ENCODE measurements around the gene MRE11.

- TF ChIP-seq POLR2AphosphoS5 (IDR thresholded peaks at IDR 0.05; ENCODE audit: low read depth, low read length) (no peak), CTCF (IDR thresholded peaks at IDR 0.05) (no peak), RAD21 (IDR thresholded peaks at IDR 0.05; ENCODE audit: low read length) (no peak), JUND (IDR thresholded peaks at IDR 0.05) (no peak), CHD2 (IDR thresholded peaks at IDR 0.05; ENCODE audit: low read length, partially characterized antibody) (no peak), SMC3 (IDR thresholded peaks at IDR 0.05; ENCODE audit: low read depth, low read length) (no peak), MAX (IDR thresholded peaks at IDR 0.05; ENCODE audit: low read depth) (no peak), USF1 (IDR thresholded peaks at IDR 0.05; ENCODE audit: borderline replicate concordance, low read depth) (no peak), YY1 (IDR thresholded peaks at IDR 0.05; ENCODE audit: low read depth) (no peak), REST (IDR thresholded peaks at IDR 0.05; ENCODE audit: low read depth, low read length) (no peak), USF2 (IDR thresholded peaks at IDR 0.05; ENCODE audit: borderline replicate concordance, low read depth, low read length) (no peak), IRF3 (IDR thresholded peaks at IDR 0.05; ENCODE audit: low read depth, low read length) (no peak)
These were observed 114.0 kb downstream of the MRE11 start for GRCh38 chr11:94379613-94380012.
